GM04503 (cell line): ENCODE results near the gene B3GNT5.
"Not testable (repeated sequence)": the region's sequence is repeated elsewhere in the genome, so short reads cannot be mapped to it uniquely, and the experiment has no call there.

ENCODE experiments used
- DNase-seq: peaks from one replicate; pipeline ENCODE4 v3.0.0-alpha.2; 2012; ENCODE audit warnings: low read depth

Gene B3GNT5

GRCh38 chr3:183230251-183230650 lies 22.8 kb upstream of the B3GNT5 start:
- not testable (repeated sequence) for DNase-seq

- DNase-seq: no peak
These were observed 22.2 kb upstream of the B3GNT5 start for GRCh38 chr3:183230826-183231225.

- DNase-seq: no peak
These were observed 19.1 kb upstream of the B3GNT5 start for GRCh38 chr3:183233966-183234365.

- no peak for DNase-seq
These were observed 14.0 kb upstream of the B3GNT5 start for GRCh38 chr3:183239046-183239445.

GRCh38 chr3:183242431-183242830 lies 10.6 kb upstream of the B3GNT5 start:
- no peak for DNase-seq

- DNase-seq: no peak
These were observed 8.8 kb upstream of the B3GNT5 start for GRCh38 chr3:183244219-183244618.

GRCh38 chr3:183244981-183245476 lies 8.0 kb upstream of the B3GNT5 start:
- DNase-seq: no peak

- DNase-seq: no peak
These were observed 6.0 kb upstream of the B3GNT5 start for GRCh38 chr3:183247011-183247589.

- DNase-seq: no peak
These were observed 3.9 kb upstream of the B3GNT5 start for GRCh38 chr3:183249006-183249718.

- no peak for DNase-seq
These were observed 803 bp upstream of the B3GNT5 start for GRCh38 chr3:183252118-183252782.

GRCh38 chr3:183253528-183254486 lies 754 bp downstream of the B3GNT5 start:
- no peak for DNase-seq

- DNase-seq: no peak
These were observed 1.7 kb downstream of the B3GNT5 start for GRCh38 chr3:183254487-183255347.

- no peak for DNase-seq
These were observed 2.3 kb downstream of the B3GNT5 start for GRCh38 chr3:183255348-183255730.

GRCh38 chr3:183259087-183259486 lies 6.0 kb downstream of the B3GNT5 start:
- no peak for DNase-seq

GRCh38 chr3:183259621-183260020 lies 6.6 kb downstream of the B3GNT5 start:
- no peak for DNase-seq

GRCh38 chr3:183260167-183260904 lies 7.3 kb downstream of the B3GNT5 start:
- DNase-seq: no peak

- DNase-seq: no peak
These were observed 8.2 kb downstream of the B3GNT5 start for GRCh38 chr3:183261151-183261724.

- DNase-seq: no peak
These were observed 9.9 kb downstream of the B3GNT5 start for GRCh38 chr3:183262875-183263378.

- no peak for DNase-seq
These were observed 11.2 kb downstream of the B3GNT5 start for GRCh38 chr3:183264268-183264667.

- DNase-seq: no peak
These were observed 12.1 kb downstream of the B3GNT5 start for GRCh38 chr3:183265157-183265642.
